GM11168 (cell line): Measurements from ENCODE around the gene PCYOX1L.

Source experiments
- in situ Hi-C: fragments of 300-500 bp; cut with MboI; formaldehyde crosslinking; loops from one replicate; pipeline ENCODE4 v1.12.0; 2022; ENCODE audit warnings: low sequenced_read_pairs; ENCODE audit not compliant: unreplicated experiment

Gene PCYOX1L

DNA sequence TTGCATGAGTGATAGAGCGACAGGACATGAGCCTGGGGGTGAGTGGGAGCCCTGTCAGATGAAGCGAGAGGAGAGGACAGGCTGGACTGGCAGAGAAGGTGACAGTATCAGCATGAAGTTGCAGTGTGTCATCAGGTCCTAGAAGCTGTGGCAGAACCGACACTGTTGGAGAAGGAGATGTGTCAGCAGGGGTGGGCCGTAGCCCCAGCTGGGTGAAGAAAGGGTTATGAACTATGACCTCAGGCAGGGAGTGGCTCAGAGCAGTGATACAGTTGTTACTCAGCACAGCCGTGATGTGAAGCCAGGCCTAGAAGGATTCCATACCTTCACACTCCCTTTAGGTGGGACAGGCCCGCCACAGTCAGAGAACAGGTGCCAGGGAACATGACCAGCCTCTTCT is 7.6 kb downstream of the PCYOX1L start:
- in situ Hi-C loops = no loop called here

DNA sequence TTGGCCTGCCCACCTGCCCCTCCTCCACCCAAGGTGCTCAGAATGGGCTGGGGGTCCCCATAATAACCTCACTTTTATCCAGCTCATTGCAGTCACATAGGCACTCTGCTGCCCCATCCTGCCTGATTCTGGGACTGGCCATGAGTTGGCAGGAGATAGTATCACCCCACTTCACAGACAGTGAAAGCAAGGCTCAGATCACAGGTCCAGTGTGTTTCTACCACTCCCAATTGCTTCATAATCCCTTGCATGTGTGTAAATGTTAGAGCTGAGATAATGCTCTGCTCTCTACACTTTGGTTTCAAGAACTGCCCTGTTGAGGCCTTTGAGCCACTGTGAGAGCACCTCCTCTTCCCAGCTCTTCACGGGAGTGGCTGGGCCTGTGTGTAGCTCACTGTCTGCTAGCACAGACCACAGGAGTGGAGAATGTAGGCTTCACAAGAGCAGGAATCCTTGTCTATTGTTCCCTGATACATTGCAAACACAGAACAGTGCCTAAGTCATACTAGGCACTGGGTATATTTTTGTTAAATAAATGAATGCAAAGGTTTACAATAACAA is 8.4 kb downstream of the PCYOX1L start:
- in situ Hi-C loops = no loop called here

DNA sequence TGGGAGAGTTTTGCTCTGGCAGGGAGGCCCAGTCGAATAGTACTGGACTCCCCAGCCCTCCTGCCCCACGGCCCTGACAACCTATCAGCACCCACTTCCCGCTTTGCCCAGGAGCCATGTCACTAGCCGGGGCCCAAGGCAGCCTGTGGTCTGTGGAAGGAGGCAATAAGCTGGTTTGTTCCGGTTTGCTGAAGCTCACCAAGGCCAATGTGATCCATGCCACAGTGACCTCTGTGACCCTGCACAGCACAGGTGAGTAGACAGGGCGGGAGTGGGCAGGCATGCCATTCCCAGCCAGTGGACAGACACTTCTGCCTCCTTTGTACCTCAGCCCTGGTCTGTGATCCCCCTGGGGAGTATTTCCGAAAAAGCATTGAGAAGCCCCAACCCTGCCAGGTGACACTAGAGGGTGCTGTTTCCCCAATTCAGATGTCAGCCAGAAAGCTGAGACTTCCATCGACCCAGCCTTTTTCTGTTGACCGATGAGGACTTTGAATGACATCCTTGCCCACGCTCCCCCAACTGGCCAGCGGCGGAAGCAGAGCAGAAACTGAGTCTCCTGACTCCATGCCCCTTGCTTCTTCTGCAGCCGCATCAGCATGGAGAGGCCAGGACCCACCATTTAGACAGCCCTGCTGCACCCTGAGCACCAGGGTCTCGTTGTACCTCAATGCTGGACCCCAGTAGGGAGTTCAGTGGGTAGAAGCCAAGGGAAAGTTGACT is 9.6 kb downstream of the PCYOX1L start:
- in situ Hi-C loops = no loop called here

DNA sequence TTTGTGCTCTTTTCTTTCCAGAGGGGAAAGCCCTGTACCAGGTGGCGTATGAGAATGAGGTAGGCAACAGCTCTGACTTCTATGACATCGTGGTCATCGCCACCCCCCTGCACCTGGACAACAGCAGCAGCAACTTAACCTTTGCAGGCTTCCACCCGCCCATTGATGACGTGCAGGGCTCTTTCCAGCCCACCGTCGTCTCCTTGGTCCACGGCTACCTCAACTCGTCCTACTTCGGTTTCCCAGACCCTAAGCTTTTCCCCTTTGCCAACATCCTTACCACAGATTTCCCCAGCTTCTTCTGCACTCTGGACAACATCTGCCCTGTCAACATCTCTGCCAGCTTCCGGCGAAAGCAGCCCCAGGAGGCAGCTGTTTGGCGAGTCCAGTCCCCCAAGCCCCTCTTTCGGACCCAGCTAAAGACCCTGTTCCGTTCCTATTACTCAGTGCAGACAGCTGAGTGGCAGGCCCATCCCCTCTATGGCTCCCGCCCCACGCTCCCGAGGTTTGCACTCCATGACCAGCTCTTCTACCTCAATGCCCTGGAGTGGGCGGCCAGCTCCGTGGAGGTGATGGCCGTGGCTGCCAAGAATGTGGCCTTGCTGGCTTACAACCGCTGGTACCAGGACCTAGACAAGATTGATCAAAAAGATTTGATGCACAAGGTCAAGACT is 10.3 kb downstream of the PCYOX1L start:
- in situ Hi-C loops = no loop called here

DNA sequence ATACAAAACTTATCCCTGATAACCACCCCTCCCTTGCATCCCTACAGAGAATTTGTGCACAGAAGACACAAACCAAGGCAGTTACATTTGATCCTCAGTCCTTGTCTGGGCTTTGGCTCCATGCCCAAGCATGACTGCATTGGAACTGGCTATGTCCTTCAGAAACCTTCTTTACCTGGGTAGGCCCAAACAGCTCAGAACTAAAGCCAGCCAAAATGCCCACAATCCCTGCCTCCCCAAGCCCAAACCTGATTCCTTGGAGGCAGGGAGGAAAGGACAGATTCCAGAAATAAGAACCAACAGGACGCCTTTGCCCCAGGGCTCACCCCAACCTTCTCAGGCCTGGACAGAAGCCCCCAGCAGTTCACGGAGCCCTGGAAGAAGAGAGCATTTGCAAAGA is 13.0 kb downstream of the PCYOX1L start:
- in situ Hi-C loops = no loop called here

DNA sequence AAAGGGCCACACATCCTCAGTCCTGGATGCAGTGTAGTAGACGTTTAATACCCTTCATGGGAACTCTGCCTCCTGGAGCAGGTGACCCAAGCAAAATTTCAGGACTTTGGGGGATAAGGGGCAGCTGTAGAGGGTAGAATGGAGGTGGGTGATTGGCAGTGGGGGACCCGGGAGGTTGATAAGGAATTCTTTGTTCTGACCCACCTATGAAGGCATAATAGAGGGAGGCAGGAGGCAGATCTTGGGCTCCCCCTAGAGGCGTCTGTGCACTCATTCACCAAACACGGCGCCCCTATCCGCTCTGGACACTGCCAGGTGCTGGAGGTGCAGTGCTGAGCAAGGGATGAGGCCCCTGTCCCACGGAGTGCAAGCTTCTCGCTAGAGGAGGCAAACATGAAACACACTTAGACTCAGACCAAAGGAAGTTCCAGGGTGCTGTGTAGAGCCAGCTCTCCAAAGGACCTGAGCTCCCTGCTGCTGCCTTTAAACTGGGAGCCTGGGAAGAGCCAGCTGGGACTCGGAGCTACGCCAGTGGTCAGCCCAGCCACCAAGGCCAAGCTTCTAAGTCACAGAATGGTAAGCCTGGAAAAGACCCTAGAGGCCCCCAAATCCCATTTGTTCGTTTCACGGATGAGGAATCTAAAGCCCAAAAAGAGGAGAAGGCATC is 13.6 kb downstream of the PCYOX1L start:
- in situ Hi-C loops = no loop called here

DNA sequence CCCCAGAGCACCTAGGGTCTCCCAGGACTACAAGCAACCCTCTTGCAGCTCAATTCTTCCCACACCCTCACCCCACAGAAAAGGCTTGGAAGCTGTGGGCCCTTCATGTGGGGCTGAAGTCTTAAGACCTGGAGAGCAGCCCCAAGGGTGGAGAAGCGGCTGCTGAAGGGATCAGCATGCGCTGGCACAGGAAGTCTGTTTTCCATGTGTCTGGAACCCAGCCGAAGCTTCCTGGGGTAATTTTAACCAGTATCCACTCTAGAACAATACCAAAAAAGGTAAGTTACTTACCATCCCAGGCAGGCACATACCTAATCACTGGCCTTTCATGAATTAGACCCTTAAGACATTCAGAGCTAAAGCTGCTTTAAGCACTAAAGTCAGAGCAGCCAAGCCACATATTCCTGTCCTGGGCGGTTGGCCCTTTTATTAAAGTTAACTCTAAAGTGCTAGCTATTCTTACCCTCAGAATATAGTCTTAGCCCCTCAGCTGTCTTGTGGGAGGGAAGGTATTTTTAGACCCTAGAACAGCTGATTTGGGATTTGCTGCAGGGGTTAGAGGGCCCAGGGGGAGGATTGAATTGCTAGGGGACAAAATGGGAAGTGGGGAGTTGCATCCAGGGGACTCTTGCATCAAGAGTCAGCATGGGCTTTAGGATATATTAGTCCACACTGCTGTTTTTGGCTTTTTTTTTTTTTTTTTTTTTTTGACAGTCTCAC is 14.4 kb downstream of the PCYOX1L start:
- in situ Hi-C loops = no loop called here

DNA sequence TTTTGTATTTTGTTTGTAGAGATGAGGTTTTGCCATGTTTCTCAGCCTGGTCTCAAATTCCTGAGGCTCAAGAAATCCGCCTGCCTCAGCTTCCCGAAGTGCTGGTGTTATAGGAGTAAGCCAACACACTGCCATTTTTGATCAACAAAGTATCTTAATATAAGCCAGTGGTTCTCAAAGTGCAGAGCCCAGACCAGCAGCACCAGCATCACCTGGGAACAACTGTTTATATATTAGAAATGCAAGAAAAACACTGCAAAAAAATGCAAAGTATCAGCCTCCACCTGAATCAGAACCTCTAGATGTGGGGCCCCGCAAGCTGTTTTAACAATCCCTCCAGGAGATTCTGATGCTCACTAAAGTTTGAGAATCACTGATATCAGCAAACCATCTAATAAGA is 15.1 kb downstream of the PCYOX1L start:
- in situ Hi-C loops = no loop called here

DNA sequence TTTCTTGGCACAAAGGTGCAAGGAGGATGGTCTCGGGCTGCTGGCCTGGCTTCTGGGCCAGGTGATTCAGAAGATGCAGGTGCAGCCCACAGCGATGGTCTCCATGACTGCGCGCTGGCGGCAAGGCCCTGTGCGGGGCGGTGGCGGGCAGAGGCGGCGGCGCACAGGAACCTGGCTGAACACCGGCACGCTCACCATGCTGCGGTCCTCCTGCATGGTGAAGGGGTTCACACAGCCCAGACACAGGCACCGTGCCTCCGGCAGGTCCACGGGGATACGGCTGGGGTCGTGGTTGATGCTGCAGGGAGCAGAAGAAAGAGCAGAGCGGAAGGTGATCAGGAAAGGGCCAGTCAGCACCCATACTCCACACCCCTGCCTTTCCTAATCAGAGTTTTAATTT is 16.5 kb downstream of the PCYOX1L start:
- in situ Hi-C loops = no loop called here

DNA sequence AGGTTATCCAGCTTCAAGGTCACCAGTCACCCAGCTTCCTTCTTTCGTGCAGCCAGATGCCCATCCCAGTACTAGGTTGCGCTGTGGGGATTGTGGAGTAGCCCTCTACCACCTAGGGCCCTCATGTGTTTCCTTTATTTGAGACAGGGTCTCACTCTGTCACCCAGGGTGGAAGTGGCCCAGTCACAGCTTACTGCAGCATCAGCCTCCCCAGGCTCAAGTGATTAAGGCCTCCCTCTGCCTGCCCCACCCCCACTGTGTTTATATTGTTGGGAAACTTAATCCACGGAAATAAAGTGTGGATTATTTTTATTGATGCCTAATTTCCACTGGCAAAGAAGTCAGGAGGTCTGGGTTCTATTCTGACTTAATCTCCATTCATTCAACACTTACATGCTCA is 17.0 kb downstream of the PCYOX1L start:
- in situ Hi-C loops = no loop called here

DNA sequence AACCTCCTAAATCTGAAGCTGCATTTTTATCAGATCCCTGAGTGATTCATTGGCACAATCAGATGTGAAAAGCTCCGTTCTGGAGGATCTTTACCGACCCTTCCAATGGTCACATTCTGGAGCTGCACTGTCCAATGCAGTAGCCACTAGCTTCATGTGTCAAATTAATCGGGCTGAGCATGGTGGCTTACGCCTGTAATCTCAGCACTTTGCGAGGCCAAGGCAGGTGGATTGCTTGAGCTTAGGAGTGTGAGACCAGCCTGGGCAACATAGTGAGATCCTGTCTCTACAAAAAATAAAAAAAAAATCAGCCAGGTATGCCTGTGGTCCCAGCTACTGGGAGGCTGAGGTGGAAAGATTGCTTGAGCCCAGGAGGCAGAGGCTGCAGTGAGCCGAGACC is 17.6 kb downstream of the PCYOX1L start:
- in situ Hi-C loops = no loop called here

DNA sequence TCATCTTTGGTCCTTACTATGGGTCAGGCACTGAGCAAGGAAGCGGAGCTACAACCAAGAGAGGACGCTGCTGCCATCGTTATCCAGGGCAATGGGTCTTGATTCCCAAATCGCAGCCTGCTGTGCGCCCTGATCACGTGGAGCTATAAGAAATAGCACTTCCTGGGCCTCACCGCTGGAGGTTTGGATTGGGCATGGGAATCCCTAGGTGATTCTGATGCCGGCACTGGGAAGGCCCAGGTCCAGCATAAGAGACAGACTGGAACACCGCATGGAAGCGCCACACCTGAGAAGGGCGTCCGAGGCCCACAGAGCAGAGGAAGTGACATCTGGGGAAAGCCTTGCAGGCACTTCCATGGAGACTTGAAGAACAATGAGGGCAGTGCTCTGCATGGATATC is 18.3 kb downstream of the PCYOX1L start:
- in situ Hi-C loops = no loop called here

DNA sequence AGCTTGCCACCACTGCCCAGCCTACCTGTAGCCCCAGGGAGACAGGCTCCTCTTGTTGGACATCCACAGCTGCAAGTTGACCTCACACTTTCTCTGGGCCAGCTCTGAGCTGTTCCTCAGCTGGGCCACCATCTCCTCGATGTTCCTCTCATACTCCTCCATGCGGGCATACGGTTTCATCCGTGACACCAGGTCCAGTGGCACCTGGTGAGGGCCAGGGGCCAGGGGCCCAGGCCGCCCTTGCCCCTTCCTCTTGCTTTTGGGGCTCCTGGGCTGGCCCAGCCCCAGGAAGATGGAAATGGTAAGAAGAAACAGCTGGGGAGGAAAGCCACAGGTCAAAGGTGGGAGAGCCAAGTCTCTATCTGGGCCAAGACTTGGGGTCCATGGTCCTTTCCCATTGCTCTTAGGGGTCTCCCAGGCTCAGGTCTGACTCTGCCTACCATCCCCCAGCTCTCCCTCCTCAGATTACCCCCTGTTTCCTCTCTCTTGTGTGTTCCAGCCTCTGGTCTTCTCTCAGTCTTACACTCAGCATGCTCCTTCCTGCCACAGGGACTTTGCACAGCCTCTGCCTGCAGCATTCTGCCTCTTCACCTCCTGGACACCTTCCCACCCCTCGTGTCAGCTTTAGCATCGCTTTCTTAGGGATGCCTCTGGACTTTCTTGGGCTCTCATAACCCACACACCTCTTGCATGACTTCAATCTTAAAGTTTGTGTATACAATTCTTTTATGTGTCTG is 19.0 kb downstream of the PCYOX1L start:
- in situ Hi-C loops = no loop called here

DNA sequence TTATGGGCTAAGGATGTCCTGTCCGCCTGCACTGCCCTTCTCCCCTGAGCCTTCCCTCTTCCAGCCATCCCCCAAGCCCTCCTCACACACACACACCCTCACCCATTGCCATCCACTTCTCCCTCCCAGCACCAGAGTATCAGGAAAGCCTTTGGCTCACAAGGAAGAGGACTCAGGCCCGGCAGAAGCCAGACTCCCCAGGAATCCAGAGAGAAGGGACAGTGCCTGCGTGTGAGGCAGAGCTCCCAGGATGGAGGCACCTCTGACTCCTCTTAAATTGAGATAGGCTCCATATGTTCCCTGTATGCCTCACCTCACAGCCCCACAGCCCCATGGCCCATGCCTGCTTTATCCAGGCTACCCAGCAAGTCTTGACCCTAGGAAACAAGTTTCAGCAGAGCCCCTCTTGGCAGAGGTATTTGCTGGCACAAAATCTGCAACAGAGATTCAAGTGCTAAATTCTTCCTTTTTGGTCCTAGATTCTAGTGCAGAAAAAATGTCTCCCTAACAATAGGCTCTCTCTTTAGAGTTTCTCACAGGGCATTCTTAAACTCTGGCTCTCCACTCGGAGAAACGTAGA is 20.5 kb downstream of the PCYOX1L start:
- in situ Hi-C loops = no loop called here

DNA sequence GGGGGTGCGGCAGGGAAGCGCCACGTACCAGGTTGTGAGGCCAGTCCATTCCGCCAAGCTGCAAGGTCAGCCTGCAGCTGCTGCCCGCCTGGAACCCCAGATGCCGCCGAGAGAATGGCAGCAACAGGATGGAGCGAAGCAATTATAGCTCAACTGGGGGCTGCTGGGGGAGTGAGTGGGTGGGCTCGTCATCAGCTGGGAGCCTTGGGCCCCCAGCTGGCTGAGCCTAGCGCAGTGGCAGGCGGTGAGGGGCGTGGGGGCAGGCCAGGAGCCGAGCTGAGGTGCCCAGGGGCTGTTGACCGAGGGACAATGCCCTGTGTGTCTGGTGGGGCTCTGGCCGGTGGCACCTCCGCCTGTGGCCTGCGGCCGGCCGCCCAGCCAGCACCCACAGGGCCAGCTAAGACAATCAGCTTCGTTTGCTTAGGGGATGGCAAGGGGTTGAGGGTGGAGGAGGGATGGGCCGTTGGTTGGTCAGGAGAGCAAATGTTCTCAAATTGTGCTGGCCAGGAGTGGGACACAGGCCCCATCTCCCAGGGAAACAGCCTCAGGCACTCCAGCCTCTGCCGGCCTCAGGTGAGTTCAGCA is 21.4 kb downstream of the PCYOX1L start, which contains the start of gene IL17B:
Gene IL17B, minus strand, starts transcription at position 116 of the 585 bp plus-strand sequence. Its CDS starts 67 bp downstream, at position 49.
- in situ Hi-C loops = no loop called here

DNA sequence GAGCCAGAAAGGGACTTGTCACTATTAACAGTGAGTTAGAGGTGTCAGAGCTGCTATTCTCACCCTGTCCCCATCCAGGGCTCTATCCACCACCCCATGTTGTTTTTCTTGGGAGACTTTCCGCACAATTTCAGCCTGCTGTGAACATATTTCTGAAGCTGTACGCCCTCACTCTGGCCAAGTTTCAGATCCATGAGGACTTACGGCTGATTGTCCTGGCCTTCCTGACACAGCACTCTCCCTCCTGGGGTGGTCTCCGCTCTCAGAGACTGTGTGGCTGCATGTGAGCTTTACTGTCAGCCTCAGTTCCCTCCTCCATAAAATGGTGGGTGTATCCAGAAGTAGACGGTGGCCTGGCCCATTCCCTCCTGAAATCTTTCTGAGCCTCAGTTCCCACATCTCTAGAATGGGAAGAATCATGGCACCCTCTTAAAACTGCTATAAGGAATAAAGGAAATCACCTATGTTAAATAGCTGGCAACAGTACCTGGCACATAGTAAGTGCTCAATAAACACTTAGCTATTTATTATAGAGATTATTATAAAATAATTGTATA is 22.1 kb downstream of the PCYOX1L start:
- in situ Hi-C loops = loop anchor here (10.0 kb wide), 1 partner anchor 185 kb away; no protein-coding TSS in a partner anchor

DNA sequence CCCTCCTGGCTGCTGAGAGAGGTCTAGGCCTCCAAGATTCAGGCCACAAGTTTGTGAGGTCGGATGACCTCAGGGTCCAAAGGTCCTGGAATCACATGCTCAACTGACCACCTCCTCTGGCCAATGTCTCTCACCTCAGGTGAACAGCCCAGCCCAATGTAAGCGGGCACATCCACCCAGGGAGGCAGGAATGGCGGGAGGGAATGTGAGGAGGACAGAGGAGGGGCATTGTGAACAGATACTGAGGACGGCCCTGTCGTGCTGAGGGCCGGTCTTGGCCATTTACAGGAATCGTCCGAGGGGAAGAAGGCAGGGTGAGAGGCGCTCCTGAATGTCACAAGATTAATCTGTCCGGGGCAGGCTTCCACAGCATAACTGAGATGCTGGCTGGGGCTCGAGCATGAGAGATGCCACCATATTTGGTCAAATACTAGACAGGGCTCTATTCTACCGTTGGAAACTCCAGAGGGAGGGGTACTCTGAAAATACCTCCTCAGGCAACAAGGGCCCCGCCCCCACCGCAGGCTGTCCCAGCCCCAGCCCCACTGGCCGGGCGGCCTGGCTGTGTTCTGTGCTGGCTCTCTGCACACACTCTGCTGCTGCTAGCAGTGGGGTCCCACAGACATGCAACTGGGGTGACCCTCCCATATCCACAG is 22.7 kb downstream of the PCYOX1L start:
- in situ Hi-C loops = loop anchor here (10.0 kb wide), 1 partner anchor 184 kb away; no protein-coding TSS in a partner anchor
